SIG-M5 treated with dmso at 0.1 percent for 504 hours (cell line): ENCODE data around the gene WNT11.
"Not testable (repeated sequence)": the region's sequence is repeated elsewhere in the genome, so short reads cannot be mapped to it uniquely, and the experiment has no call there.

Experiments
- DNase-seq: peaks from one replicate; lab custom pipeline; 2025; ENCODE audit not compliant: unreplicated experiment; lab: John Stamatoyannopoulos, UW

Gene WNT11

DNA sequence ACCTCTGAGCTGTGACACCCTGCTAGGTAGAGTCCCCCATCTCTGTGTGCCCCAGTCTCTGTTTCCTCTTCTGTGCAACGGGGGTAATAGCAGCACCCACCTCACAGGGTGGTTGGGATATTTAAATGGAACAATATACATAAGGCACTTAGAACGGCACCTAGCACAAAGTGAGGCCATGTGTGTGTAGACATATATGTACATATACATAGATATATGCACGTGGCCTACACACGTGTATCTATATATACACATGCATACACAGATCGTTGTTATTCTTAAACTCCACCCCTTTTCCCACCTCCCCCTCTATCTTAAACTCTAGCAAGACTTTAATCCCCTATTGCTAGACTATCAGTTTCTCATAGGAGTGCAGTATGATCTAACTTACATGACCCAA lies 2.4 kb downstream of the WNT11 start:
- no peak for DNase-seq

DNA sequence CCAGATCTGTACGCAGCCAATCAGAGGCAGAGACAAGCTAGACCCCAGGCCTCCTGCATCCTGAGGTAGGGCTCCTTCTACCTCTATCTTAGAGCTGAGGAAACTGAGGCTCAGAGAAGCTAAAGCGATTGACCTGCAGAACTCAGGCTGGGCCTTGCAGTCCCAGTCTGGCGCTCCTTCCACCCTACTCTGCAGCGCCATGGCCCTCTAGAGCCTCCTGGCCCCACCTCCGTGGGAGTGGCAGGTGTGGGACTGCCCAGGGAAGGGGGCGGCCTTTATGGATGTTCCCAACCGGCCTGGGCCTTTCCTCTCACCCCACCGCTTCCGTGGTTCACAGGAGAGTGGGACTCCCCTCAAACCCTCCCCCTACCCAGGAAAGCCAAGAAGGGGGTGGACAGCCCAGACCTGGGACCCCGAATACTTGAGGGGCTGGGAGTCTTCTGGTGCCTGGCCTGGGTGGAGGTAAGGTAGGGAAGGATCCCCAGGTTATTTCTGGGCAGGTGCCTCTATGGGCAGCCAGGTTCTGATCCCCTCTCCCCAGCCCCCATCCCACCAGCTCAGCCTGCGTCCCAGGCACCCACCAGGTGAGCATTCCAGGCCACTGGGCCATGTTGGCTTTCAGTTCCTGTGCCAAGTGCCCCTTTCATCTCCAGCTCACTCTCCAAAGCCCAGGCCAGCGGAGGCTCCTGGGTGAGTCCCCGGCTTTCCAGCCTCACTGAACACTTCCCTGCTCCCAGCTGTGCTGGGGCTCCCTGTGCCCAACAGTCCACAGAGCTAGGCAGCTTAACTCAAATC lies 3.0 kb downstream of the WNT11 start:
- DNase-seq = no peak

DNA sequence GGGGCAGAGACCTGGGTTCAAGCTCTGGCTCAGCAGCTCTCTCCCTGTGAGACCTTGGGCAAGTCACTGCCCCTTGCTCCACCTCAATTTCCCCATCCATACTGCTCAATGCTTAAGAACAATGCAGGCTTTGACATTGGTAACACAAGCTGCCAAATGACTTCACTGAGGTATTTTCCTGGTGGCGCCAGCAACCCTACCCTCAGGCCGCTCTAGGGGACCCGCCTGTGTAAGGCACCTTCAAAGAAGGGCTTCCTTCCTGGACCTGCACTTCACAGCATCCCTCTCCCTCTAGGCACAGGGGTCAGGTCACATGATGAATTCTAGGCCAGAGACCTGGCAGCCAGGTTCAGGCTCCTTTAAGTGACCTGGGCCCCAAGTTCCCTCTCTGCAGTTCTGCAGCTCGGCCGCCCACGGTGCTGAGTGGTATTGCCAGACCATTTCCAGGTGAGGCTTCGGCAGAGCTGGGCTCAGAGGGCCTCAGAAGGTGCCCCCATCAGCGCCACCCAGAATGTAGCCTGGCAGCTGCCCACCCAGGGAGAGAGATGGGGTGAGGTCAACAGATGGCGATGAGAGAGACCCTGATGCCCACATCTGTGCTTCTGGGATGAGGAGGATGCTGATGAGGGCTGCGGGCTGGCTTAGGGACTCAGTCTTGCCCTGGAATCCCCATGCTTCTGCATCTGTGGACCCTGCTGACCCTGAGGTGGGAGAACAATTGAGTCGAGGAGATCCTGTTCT lies 4.5 kb downstream of the WNT11 start:
- DNase-seq = no peak

DNA sequence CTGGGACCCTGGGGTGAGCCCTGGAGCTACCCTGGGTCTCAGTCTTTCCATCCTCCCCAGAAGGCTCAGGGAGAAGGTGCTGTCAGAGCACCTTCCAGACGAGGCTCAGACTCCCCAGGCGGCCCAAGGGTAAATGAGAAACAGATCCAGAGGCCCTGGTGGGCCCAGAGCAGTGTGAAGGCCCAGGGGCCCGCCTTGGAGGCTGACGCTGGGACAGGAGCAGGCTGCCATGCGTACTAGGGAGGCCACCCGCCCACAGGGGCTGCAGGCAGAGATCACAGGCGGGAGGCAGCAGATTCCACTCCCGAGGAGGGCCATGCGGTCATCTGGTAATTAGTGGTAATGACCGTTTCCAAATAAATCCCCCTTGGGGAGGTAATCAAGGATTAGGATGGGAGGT lies 5.2 kb downstream of the WNT11 start:
- no peak for DNase-seq

DNA sequence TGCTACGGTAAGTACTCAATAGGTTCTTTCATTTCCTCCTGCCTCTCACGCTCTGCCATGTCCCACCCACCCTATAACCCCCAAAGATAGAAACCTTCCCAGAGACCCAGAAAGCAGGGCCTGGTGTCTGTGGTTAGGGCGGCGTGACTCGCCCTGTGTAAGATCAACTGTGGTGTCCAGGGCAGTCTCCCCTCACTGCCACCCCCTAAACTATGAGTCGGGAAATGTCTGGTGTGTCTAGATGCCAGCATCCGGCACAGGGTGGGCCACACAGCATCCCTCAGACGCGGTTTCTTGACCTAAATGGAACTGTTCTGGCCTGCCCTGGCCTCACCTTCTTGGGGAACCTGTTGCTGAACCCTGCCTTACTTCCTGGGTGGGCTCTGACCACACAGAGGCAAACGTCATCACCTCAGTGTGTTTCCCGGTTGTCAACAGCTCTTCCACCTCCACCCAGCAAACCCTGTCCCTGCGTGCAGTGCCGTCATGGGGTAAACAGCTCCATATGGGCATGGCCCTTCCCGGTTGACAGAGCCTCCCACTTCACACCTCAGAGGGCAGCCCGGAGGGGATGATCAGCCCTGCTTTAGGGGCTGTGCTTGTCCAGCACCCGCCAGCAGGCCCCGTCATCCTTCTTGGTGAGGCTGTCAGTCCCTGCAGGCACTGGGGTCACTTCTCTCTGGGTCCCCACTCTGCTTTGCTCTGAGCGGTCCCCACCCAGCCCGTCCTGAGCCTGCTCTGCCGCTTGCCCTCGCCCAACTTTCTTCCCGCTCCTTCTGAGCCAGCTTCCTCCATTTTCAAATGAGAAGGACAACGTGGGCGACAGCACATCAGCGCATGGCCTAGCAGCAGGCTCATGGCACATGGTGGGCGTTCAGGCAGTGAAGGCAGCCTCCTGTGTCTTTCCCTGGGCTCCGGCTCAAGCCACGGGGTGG lies 6.0 kb downstream of the WNT11 start:
- no peak for DNase-seq

DNA sequence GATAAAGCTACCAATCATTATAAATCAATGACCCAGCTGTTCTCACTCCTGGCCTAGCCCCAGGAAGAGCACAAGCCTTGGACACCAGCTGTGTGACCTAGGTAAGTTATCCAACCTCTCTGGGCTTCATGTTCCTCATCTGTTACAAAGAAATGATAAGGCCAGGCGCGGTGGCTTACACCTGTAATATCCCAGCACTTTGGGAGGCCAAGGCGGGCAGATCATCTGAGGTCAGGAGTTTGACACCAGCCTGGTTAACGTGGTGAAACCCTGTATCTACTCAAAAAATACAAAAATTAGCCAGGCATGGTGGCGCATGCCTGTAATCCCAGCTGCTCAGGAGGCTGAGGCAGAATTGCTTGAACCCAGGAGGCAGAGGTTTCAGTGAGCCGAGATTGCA lies 7.6 kb downstream of the WNT11 start:
- not testable (repeated sequence) for DNase-seq

DNA sequence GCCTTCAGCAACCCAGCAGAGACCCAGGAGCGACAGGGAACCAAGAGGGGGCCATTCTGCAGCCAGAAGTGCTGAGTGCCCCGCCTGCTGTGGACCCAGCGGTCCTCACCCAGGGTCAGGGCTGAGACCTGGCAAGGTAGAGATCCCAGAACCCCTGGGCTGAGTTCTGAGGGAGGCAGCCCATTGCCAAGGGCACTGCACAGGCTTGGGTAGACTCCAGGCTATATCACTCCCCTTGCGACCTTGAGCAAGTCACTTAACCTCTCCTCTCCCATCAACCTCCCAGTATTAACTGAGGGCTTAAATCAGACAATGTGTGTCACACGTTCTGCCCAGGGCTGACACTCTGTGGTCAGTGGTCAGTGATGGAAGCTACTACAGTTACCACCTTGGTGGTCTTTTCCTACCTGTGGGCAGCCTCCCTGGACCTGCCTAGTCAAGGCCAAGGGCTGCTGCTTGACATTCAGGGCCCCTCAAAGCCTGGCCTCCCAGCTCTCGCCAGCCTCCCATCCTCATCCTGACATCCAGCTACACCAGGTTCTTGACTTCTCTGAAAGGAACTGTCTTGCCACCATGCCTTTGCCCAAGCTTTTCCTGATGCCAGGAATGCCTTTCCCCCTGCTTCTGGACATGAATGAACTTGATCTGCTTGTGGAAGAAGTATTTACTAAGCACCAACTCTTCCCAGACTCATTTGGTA lies 8.2 kb downstream of the WNT11 start:
- DNase-seq = no peak

DNA sequence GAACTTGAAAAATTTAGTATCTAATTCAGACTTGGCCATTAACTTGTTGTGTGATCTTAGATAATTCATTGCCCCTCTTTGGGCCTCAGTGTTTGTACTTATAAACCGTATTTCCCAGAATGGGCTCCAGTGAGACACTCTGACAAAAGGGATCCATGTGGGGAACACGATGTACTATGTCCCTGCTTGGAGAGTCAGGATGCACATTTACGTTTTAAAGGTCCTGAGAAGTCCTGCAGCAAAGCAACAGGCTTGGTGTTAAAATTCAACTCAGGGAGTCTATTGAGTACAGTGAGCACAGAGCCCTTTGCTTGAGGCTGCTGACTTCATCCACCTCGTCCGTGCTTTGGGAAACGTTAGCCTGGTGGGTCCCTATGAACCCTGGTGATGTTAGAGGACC lies 9.0 kb downstream of the WNT11 start:
- DNase-seq = no peak

DNA sequence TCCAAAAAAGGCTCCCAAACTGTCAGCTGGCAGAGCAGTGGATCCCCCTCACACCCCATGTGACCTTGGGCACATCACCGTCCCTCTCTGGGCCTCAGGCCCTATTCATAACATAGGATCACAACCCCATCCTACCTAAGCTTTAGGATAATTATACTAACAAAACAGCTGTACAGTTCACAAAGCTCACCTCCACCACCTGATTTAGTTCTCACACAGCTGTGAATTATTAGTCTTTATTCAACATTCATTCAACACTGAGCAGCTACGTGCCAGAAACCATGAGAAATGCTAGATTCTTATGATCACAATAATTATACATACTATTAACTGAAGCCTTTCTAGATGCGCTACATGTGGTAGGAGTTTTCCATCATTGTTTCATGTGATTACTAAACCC lies 9.5 kb downstream of the WNT11 start:
- no peak for DNase-seq

DNA sequence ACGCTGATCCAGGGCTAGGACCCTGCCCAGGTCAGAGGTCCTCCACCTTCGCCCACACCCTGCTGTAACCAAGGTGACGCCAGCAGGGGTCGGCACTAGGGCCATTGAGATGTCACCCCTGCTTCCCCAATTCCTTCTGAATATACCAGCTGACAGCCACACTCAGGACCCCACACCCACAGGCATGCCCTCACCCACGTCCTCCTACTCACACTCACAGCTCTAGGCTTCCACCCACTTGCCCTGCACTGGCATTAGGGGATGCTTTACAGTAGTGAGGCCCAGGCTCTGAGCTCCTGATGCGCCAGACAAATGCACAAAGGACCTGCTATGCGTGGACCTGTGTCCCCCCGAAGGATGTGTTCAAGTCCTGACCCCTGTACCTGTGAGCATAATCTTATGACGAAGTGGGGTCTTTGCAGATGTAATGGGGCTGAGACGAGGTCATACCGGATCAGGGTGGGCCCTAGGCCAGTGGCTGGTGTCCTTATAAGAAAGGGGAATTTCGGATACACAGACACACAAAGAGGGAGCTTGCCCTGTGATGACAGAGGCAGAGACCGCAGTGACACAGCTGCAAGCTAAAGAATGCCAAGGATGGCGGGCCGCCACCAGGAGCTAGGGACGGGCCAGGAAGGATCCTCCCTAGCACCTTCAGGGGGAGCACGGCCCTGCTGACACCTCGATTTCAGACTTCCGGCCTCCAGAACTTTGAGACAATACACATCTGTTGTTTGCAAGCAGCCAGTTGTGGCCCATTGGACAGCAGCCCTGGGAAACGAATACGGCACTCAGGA lies 11.2 kb downstream of the WNT11 start:
- no peak for DNase-seq

DNA sequence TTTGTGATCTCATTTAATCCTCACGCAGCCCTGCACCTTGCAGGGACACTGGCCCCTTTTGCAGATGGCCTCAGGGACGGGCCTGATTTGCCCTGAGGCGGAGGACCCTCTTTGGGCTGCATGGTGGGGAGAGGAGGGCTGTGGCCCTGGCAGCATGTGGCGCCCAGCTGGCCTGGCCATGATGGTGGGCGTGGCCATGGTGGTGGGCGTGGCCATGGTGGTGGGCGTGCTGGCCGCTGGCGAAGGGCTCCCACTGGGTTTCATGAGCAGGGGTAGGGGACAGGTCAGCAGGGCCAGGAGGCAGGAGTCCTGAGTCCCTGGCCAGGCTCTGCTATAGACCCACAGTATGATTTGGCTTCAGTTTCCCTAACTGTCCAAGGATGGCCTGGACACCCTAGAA lies 13.1 kb downstream of the WNT11 start:
- DNase-seq = no peak

DNA sequence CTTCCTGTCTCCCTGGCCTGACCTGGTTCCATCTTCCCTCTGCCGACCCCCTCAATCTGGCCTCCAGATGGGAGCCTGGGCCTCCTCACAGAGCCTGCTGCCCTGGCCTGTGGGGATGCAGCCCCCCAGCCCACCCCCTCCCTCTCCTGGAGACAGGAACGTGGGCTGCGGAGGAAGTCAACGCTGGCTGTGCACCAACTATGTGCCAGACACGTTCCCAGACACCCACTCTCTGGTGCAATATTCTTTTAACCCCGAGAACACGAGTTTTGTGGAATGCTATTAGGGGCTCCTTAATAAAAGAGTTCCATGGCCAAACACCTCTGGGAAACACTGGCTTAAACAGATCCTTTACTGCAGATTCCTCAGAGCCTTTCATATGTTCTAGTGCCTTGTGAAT lies 15.9 kb downstream of the WNT11 start:
- DNase-seq = no peak

DNA sequence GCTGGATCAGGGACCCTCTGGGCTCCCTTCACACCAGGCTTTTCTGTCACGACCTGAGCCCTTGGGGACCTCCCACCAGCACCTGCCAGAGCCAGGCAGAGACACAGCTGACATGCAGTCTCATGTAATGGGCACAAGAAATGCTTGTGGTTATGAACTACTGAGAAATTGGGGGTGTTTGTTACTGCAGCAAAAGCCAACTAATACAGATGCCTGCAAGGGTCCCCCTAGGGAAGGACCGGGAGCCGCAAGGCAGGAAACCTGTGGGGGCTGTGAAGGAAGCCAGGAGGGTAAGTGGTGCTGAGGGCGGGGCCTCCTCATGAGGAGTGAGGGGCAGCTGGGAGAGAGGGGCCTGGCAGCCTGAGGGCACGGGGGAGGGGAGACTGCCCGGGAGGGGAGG lies 16.6 kb downstream of the WNT11 start:
- no peak for DNase-seq

DNA sequence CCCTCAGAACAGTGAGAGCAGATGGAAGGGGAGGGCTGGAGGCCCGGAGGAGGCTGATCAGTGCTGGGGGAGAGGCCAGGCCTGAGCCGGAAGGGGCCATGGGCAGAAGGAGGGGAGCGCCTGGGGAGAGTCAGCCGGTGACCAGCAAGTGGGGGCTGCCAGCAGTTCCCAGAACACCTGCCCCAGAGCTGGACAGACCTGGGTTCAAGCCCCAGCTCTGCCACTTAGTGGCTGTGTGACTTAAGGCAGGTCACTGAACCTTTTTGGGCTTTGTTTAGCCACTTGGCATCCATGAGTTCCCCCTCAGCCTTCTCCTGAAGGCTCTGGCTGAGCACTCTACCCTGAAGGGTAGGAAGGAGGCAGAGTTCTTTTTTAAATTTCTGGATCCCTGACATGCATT lies 17.4 kb downstream of the WNT11 start:
- DNase-seq = no peak

DNA sequence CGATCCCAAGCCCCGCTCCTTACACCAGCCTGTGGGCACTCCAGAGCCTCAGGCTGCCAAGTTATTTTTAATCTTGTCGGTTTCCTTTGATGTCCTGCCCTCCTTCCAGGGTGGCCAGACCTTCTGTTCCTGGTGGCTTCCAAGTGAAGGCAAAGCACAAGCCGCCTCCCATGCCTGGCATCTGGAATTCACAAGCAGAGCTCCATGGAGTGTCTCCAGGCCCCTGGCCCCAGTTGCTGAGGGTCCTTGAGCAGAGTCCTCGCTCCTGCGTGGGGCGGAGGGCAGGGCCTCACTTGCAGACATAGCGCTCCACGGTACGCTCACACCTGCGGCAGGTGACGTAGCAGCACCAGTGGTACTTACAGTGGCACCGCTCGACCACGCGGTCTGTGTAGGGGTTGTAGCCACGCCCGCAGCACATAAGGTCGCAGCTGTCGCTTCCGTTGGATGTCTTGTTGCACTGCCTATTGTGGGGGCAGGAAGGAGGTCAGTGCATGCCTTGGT lies 19.5 kb downstream of the WNT11 start:
- DNase-seq = no peak

DNA sequence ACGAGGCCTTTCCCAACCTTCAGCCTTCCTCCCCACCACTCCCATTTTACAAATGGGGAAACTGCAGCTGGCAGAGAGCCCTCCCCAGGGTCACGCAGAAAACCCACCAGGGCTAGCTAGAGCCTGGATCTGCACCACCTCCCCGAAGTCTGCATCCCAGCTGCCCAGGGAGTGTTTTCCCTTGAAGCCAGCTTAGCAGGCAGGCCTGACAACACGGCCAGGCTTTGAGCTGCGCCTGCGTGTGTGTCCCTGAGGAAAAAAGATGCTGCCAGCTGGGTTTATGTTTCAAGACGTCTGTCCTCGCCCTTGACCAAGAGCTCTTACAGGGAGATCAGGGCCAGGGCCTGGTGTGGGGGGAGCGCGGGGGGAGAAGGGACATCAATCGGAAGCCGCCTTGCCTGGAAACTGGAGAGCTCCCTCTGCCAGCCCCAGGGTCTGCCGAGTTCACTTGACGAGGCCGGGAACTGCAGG lies 20.3 kb downstream of the WNT11 start:
- no peak for DNase-seq

DNA sequence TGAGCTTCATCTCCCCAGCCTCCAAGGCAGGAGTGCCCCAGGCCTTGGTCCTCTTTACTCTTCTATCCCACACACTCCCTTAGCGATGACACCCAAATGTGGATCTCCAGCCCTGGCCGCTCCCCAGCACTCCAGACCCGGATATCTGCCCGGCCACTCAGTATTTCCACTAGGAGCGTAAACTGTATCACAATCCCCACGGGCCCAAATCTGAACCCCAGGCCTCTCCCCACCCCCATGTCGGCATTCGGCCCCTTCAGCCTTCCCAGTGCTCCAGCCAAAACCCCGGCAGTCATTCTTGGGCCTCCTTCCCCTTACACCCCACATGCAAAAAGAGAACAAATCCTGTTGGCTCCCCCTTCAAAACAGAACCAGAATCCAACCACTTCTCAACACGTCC lies 20.8 kb downstream of the WNT11 start:
- no peak for DNase-seq

DNA sequence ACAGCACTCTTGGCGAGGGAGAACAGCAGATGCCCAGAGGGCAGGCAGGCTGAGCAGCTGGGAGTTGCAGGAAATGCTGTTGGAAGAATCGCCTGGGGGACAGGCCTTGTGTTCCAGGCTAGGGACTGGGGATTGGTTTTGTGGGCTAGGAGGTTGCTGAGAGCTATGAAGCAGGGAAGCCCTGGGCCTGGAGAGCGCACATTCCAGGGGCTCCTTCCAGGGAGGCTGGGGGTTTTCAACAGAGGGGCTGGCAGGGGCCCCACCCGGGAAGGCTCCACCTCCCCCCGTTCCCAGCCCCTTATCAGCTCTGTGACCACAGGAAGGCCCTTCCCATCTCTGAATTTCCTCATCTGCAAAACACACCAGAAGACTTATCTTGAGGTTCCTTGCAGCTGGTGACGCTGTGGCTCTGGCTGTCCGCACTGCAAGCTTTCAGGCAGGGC lies 21.7 kb downstream of the WNT11 start:
- no peak for DNase-seq

DNA sequence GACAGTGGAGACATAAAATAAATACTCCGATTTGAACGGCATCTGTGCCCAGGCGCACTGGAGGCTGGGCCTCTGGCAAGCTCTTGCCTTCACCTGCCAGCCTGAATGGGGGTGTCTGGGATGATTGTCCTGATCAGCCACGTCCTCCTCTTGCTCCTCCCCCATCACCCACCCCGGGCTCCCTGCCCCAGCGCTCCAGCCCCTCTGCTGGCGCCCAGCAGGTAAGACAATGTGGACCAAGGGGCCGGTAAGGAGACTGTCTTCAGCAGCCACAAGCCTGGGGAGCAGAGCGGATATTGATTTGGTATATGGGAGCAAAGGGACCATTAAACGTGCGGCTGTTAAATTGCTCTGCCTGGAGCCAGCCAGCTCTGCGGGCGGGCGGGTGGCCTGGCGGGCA lies 24.9 kb downstream of the WNT11 start:
- DNase-seq = no peak

DNA sequence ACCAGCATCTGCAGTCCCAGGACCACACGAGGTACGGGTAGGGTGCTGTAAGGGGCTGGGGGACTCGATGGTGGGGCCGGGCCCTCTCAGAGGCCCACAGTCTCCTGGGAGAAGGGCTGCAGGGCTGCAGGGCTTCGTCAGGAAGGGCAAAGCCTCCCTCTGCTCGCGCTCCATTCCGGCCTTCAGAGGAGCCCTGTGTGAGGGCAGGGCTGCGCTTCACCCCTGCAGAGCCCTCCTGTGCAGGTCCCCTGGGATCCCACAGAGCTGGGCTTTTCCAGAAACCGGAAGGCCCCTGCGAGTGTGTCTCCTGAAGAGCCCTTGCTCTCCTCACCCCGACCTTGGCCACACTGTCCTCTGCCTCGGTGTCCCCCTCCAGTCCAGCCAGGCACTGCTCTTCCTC lies 27.2 kb downstream of the WNT11 start:
- DNase-seq = no peak
